Activated B cell treated with CpG ODN at 0.5 μM for 24 hours (primary cell): ENCODE measurements around the gene ATG4D. TPM values are rescaled to one million over a fixed set of nuclear protein-coding genes. Genes with fewer than 3 reads are reported as not detected.

ENCODE experiments used
- ATAC-seq: fragments of 200-7000 bp; cut with Tn5 transposase; one replicate; pipeline ENCODE4 v1.10.0; 2021; ENCODE audit warnings: low read depth, mild to moderate bottlenecking, moderate library complexity
- CTCF ChIA-PET: fragments of 350-600 bp; sonication (Branson Sonifier 250); formaldehyde crosslinking; loops from one replicate; lab custom pipeline; 2021; ENCODE audit warnings: antibody characterized with exemption; lab: Charles Lee
- POLR2A ChIA-PET: fragments of 350-600 bp; sonication (Branson Sonifier 250); formaldehyde crosslinking; loops from one replicate; lab custom pipeline; 2021; ENCODE audit warnings: antibody characterized with exemption; lab: Charles Lee
- DNase-seq: peaks from one replicate; pipeline ENCODE4 v3.0.0; 2022
- H3K27ac Mint-ChIP-seq: one replicate; pipeline ENCODE4 v1.8.0; 2020; ENCODE audit warnings: mixed read lengths
- H3K27me3 Mint-ChIP-seq: one replicate; pipeline ENCODE4 v1.8.0; 2021; ENCODE audit warnings: mixed read lengths
- H3K36me3 Mint-ChIP-seq: one replicate; pipeline ENCODE4 v1.8.0; 2021; ENCODE audit warnings: low read depth, mixed read lengths
- H3K4me1 Mint-ChIP-seq: one replicate; pipeline ENCODE4 v1.8.0; 2021; ENCODE audit warnings: mixed read lengths
- H3K4me3 Mint-ChIP-seq: one replicate; pipeline ENCODE4 v1.8.0; 2020; ENCODE audit warnings: mild to moderate bottlenecking, mixed read lengths
- H3K9me3 Mint-ChIP-seq: one replicate; pipeline ENCODE4 v1.8.0; 2020; ENCODE audit warnings: mixed read lengths
- intact Hi-C: fragments of 100-400 bp; cut with micrococcal nuclease; formaldehyde crosslinking; loops from one replicate; pipeline ENCODE4 v1.15.1; 2024
- total RNA-seq: library from RNA; stranded (reverse); gene quantifications from 2 replicates; pipeline ENCODE4 v1.2.3, GENCODE V29; 2022
- TF ChIP-seq, protein P1 (sequence below): fragments of 200-600 bp; IDR thresholded peaks from one replicate; pipeline ENCODE4 v1.8.0; 2022; ENCODE audit warnings: antibody characterized with exemption, mild to moderate bottlenecking

The ATG4D gene
- total RNA-seq, 1 donor from 2014 or later: 39.1 TPM

DNA sequence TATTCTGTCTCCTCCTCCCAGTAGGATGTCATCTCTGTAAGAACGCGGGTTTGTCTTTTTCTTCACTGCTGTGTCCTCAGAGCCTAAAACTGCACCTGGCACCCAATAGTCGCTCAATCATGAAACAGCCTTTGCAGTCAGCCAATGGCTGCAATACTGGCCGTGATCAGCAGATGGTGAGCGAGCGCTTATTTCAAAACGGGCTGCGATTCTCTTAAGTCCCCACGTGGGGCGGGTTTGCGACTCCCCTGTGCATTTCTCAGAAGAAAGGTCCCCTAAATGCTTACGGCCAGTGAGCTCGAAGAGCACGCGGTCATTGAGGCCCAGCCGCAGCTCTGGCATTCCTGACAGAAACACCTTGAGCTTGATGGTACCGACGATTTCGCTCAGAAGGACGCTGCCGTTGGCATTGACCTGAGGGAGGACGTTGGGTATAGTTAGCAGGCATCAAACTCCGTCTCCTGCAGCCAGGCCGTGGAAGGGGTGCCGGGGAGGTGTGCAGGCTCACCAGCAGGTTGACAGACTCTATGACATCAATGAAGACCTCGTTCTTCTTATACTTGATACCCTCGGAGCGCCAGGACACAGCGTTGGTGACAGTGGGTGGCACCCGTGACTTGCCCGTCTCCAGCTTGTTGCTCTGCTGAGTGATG is 37.4 kb downstream of the ATG4D start:
- Mint-ChIP-seq H3K27me3 (no peaks in the 10 kb centered on the region), H3K4me3 (no peak overlapping the region), H3K9me3 (no peaks in the 10 kb centered on the region), H3K27ac (no peak overlapping the region), H3K4me1 (peaks cover 16% of the 10 kb centered on the region), H3K36me3 (no peaks in the 10 kb centered on the region)
- TF ChIP-seq, protein P1, sequence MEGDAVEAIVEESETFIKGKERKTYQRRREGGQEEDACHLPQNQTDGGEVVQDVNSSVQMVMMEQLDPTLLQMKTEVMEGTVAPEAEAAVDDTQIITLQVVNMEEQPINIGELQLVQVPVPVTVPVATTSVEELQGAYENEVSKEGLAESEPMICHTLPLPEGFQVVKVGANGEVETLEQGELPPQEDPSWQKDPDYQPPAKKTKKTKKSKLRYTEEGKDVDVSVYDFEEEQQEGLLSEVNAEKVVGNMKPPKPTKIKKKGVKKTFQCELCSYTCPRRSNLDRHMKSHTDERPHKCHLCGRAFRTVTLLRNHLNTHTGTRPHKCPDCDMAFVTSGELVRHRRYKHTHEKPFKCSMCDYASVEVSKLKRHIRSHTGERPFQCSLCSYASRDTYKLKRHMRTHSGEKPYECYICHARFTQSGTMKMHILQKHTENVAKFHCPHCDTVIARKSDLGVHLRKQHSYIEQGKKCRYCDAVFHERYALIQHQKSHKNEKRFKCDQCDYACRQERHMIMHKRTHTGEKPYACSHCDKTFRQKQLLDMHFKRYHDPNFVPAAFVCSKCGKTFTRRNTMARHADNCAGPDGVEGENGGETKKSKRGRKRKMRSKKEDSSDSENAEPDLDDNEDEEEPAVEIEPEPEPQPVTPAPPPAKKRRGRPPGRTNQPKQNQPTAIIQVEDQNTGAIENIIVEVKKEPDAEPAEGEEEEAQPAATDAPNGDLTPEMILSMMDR: peak; percentile 73
- intact Hi-C loops: loop anchor here (1.0 kb wide), 4 partner anchors 23 to 118 kb away; no protein-coding TSS in a partner anchor
- DNase-seq: peak; percentile 80
- CTCF ChIA-PET: interaction anchor here (0.6 to 9.3 kb wide), 27 partner anchors 9 to 178 kb away, joined by 3 to 353 read pairs (median 4); partner anchors contain the start of genes CDC37 and QTRT1
- ATAC-seq: peak; percentile 100
- POLR2A ChIA-PET: interaction anchor here (0.6 to 3.1 kb wide), 14 partner anchors 15 to 121 kb away, joined by 3 to 68 read pairs (median 5); partner anchors contain the start of genes KRI1 and QTRT1

DNA sequence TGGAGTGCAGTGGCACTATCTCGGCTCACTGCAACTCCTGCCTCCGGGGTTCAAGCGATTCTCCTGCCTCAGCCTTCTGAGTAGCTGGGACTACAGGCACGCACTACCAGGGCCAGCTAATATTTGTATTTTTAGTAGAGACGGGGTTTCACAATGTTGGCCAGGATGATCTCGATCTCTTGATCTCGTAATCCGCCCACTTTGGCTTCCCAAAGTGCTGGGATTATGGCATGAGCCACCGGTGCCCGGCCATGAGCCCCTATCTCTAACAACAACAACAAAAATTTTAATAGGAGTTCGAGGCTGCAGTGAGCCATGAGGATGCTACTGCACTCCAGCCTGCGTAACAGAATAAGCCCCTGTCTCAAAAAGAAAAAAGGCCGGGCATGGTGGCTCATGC is 38.4 kb downstream of the ATG4D start:
- H3K9me3 Mint-ChIP-seq: no peaks in the 10 kb centered on the region
- peaks cover 16% of the 10 kb centered on the region for H3K4me1 Mint-ChIP-seq
- H3K4me3 Mint-ChIP-seq: no peak overlapping the region
- intact Hi-C loops: no loop called here
- CTCF ChIA-PET: interaction anchor here (0.6 to 9.3 kb wide), 22 partner anchors 8 to 179 kb away, joined by 3 to 353 read pairs (median 4); partner anchors contain the start of genes CDC37 and QTRT1
- TF ChIP-seq, protein P1: no peak
- DNase-seq (no peak), ATAC-seq (no peak)
- H3K36me3 Mint-ChIP-seq: no peaks in the 10 kb centered on the region
- H3K27ac Mint-ChIP-seq: no peak overlapping the region
- POLR2A ChIA-PET: interaction anchor here (0.6 to 3.1 kb wide), 8 partner anchors 11 to 122 kb away, joined by 3 to 68 read pairs (median 6); partner anchors contain the start of gene QTRT1
- no peaks in the 10 kb centered on the region for H3K27me3 Mint-ChIP-seq

DNA sequence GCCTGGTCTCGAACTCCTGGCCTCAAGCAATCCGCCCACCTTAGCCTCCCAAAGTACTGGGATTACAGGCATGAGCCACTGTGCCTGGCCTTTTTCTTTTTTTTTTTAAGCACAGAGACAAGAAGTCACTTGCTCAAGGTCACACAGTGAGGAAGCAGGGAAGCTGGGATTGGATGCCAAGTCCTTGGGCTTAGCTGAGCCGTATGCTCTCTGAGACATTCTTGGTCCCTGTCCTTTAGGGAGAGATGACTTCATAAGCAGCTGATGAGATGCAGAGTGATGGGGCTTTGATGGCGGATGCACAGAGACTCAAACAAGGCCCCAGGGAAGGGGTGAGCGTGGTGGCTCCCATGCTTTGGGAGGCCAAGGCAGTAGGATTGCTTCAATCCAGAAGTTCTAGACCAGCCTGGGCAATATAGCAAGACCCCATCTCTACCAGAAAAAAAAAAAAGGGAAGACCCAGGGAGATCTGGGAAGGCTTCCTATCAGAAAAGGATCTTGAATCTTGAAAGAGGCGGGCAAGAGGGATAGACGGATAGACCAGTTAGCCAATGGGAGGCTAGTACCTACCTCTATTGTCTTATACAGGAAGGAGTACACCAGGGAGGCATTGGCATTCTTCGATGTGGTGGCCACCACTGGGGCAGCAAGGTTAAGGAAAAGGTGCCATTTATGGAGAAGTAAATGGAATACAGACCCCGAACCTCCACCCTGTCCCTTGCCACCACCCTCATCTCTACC is 39.5 kb downstream of the ATG4D start:
- Mint-ChIP-seq H3K27me3 (no peaks in the 10 kb centered on the region), H3K36me3 (no peaks in the 10 kb centered on the region), H3K4me3 (no peak overlapping the region), H3K9me3 (no peaks in the 10 kb centered on the region), H3K4me1 (peaks cover 19% of the 10 kb centered on the region), H3K27ac (peak overlapping the region; percentile 12)
- ATAC-seq (no peak), DNase-seq (no peak)
- intact Hi-C loops: no loop called here
- ChIA-PET CTCF (interaction anchor here (0.7 to 9.3 kb wide), 6 partner anchors 7 to 99 kb away, joined by 3 to 353 read pairs (median 6); no protein-coding TSS in a partner anchor), POLR2A (interaction anchor here (0.5 to 0.6 kb wide), 2 partner anchors 12 to 61 kb away, joined by 3 to 7 read pairs; no protein-coding TSS in a partner anchor)
- TF ChIP-seq, protein P1: no peak

DNA sequence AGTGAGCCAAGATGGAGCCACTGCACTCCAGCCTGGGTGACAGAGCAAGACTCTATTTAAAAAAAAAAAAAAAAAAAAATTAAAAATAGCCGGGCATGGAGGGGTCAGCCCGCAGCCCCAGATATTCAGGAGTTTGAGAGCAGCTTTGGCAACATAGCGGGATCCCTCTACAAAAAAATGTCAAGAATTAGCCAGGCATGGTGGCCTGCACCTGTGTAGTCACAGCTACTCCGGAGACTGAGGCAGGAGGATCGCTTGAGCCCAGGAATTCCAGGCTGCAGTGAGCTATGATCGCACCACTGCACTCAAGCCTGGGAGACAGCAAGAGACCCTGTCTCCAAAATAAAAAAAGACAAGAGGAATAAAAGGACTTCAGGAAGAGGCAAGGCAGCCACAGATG is 42.7 kb downstream of the ATG4D start:
- ChIA-PET CTCF (interaction anchor here (1.6 to 9.3 kb wide), 2 partner anchors 60 to 114 kb away, joined by 5 to 353 read pairs; no protein-coding TSS in a partner anchor), POLR2A (interaction anchor here (0.6 kb wide), 1 partner anchor 18 kb away, joined by 3 read pairs; no protein-coding TSS in a partner anchor)
- TF ChIP-seq, protein P1: no peak
- Mint-ChIP-seq H3K9me3 (no peaks in the 10 kb centered on the region), H3K4me3 (no peak overlapping the region), H3K4me1 (peaks cover 14% of the 10 kb centered on the region), H3K36me3 (no peaks in the 10 kb centered on the region), H3K27me3 (no peaks in the 10 kb centered on the region), H3K27ac (no peak overlapping the region)
- no peak for DNase-seq
- intact Hi-C loops: no loop called here
- ATAC-seq: no peak
